HL-60/S4 (cell line): ENCODE data around the gene IL11.

Experiments
- in situ Hi-C: fragments of 300-500 bp; cut with MboI; formaldehyde crosslinking; loops from 2 replicates; pipeline ENCODE4 v1.14.3; 2022; ENCODE audit warnings: low sequenced_read_pairs

Gene IL11

DNA sequence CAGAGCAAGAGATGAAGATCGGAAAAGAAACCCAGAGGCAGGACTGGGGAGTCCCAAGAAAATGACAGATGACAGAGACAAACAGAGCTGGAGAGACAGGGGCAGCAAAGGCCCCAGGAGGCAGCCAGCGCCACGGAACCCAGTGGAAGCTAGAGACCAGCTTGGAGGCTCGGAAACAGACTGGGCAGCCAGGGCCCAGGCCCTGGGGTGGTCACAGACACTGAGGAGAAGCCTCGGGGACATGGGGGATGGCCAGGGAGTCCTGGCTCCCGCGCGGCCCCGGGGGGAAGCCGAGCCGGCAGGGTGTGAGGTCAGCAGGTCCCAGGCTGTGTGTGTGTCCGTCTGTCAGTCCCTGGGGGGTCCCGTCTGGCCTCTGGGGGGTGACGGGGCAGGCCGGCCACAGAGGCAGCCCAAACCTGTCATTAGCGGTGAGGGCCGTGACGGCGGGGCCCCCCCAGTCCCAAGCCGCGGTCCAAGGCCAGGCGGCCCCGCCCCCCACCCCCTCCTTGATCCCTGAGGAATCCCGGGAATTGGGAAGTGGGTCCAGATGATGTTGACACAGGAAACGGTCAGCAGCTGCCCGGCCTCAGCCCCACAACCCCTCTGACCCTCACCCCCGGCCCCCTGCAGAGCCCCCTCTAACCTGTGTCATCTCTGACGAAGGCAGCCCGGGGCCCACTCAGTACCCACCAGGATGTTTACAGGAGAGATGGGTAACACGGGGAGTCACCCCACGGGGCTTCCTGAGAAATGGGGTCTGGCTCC, 3.9 kb upstream of the IL11 start:
- in situ Hi-C loops: no loop called here

- in situ Hi-C loops: no loop called here
These were observed 3.2 kb upstream of the IL11 start for GRCh38 chr19:55373306-55373992.

- in situ Hi-C loops: no loop called here
These were observed 2.2 kb upstream of the IL11 start for GRCh38 chr19:55372316-55373081.

DNA sequence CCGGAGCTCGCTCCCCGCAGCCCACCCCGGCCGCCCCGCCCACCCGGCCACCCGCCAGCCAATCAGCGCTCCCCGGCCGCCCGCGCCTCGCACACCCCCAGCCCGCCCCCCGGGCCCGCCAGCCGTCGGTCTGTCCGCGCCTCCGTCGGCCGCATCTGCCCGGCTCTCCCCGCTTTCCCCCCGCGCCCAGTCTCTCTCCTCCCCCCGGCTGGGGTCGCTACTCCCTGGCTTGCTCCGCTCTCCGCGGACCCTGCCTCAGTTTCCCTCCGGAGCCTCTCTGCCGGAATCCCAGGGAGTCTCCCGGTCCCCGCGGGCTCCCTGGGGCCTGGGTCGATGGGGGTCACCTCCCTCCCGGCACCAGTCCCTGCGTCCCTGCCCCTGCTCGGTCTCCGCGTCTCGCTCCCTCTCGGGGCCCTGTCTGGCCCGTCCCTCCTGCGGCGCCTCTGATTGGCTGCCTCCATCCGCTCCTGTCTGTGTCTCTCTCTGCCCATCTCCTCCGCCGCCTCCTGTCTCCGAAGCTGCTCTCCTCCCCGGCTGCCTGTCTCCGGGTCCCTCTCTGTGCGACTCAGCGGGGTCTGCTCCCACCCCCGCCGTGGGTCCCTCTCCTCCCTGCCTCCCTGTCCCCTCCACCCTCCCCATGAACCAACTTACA, 484 bp downstream of the IL11 start:
- in situ Hi-C loops: no loop called here

DNA sequence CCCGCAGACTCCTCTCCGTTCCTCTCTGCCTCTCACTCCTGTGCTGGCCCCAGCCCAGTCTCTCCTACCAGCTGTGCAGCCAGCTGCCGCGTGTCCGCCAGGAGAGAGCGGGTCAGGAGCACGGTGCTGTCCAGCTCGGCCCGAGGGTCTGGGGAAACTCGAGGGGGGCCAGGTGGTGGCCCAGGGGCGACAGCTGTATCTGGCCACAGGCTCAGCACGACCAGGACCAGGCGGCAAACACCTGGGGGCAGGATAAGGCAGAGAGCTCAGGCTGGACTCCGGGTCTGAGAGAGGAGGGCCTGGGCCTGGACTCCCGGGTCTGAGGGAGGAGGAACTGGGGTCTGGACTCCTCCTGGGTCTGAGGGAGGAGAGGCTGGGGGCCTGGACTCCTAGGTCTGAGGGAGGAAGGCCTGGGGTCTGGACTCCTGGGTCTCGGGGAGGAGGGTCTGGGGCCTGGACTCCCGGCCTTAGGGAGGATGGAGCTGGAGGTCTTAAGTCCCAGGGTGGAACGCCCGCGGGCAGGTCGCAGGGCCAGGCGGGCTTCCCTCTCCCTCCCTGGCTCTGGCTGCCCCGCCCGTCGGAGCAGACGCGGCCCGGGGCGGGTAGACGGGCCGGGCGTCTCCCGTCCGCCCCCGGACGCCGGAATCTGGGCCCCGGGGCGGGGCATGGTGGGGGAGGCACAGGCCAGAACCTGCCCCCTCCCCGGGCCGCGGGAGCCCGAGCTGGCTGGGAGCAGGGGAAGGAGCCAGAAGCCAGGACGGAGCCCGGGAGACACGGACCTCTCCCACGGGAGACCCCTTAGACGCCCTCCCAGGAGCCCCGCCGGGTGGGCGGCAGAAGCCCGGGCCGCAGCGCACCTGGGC, 1.3 kb downstream of the IL11 start:
- in situ Hi-C loops: no loop called here

DNA sequence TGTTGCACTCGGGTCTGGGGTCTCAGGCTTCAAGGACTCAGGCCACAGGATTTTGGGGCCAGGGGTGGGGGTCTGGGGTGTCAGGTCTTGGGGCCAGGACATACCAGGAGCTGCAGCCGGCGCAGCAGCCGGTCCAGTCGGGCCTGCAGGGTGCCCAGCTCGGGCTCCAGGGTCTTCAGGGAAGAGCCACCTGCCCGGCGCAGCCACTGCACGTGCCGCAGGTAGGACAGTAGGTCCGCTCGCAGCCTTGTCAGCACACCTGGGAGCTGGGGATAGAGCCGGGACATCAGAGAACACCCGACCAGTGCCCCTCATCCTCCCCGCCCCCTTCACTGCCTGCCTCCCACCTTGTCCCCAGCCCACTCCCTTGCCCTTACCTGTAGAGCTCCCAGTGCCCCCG, 2.2 kb downstream of the IL11 start:
- in situ Hi-C loops: no loop called here

- in situ Hi-C loops: no loop called here
These were observed 3.5 kb downstream of the IL11 start for GRCh38 chr19:55366790-55367189.

DNA sequence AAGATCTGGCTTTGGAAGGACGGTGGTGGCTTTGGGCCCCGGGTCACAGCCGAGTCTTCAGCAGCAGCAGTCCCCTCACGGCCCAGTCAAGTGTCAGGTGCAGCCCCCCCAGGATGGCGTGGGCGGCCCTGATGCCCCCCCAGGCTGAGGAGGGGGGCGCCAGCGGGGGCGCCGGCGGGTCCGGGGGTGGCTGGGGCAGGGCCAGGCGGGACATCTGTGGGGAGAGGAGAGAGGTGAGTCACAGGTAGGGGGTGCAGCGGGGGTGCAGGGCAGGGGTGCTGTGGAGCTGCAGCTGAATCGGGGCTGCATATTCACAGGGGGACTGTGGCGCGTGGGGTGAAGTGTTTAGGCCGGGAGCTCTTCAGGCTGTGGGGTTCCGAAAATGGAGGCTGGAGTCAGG, 4.3 kb downstream of the IL11 start:
- in situ Hi-C loops: no loop called here

DNA sequence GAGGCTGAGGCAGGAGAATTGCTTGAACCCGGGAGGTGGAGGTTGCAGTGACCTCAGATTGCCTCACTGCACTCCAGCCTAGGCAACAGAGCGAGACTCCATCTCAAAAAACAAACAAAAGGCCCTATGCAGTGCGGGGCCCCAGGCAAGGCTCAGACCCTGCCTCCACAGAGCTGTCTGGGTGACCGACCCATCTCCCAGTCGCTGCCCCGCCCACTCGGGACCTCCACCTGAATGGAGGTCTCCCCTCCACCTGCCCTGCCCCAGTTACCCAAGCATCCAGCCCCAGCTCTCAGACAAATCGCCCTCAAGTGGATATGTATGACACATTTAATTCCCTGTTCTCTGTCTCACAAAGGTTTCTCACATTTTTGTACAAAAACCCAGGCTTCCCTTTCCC, 5.0 kb downstream of the IL11 start:
- in situ Hi-C loops: no loop called here

DNA sequence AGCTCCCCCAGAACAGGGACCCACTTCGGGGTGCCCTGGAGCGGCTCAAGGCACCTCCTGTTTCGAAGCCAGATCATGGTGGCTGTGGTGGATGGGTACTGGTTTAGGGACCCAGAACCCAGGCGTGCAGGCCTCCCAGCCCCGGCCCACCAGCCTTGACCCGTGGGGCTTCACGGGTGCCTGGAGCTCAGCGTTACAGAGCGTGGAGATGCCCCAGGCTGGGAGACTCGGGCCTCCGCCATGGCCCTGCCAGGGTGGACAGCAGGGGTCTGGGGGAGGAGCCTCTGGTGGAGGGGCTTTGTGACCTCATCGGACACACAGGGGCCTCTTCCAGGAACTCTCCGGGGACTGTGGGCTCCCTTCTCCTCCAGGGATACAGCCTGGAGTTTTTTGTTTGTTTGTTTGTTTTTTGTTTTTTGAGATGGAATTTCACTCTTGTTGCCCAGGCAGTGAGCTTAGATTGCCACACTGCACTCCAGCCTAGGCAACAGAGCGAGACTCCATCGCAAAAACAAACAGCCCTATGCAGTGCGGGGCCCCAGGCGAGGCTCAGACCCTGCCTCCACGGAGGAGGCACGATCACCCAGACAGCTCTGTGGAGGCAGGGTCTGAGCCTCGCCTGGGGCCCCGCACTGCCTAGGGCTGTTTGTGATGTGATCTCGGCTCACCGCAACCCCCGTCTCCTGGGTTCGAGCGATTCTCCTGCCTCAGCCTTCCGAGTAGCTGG, 7.1 kb downstream of the IL11 start, which contains the start of gene GARIN5B:
Gene GARIN5B, minus strand, starts transcription at position 271 of the 727 bp plus-strand sequence. Its CDS starts 194 bp downstream, at position 77.
- in situ Hi-C loops: no loop called here

- in situ Hi-C loops: no loop called here
These were observed 7.9 kb downstream of the IL11 start for GRCh38 chr19:55362174-55362989.

- in situ Hi-C loops: no loop called here
These were observed 9.4 kb downstream of the IL11 start for GRCh38 chr19:55360902-55361301.

DNA sequence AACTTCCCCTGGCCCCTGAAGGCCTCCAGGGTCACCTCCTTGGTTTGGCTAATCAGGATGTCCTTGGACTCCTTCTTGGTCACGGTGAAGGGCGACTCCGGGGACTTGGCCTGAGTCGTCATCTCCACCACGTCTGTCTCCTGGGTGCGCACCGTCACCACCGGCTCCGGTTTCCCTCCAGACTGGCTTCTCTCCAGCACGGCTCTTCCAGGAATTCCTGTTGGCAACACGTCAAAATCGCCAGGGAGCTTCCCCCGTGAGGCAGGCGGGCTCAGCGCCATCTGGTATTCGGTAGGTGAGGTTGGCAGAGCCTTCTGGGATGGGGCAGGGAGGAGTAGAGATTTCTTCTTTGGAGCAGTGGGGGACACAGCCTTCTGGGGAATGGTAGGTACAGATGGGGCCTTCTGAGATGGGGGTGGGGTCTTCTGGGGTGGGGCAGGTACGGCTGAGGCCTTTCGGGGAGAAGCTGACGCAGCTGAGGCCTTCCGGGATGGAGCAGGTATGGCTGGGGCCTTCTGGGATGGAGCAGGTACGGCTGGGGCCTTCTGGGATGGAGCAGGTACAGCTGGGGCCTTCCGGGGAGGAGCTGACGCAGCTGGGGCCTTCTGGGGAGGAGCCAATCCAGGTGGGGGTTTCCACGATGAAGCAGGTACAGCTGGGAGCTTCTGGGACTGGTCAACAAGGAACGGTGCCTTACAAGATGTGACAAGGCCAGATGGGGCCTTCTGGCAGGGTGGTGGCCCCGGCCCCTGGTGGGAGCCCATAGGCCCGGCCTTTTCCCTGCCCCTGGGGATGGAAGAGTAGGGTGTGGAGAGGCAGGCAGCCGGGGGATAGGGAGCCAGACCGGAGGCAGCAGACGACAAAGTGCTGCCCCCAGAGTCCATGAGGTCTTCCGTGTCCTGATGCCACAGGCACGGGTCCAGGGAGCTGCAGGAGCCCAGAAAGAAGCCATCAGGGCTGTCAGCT, 11.0 kb downstream of the IL11 start:
- in situ Hi-C loops: no loop called here

- in situ Hi-C loops: no loop called here
These were observed 11.8 kb downstream of the IL11 start for GRCh38 chr19:55358493-55358892.

GRCh38 chr19:55355213-55355821, 14.9 kb downstream of the IL11 start:
- in situ Hi-C loops: no loop called here

DNA sequence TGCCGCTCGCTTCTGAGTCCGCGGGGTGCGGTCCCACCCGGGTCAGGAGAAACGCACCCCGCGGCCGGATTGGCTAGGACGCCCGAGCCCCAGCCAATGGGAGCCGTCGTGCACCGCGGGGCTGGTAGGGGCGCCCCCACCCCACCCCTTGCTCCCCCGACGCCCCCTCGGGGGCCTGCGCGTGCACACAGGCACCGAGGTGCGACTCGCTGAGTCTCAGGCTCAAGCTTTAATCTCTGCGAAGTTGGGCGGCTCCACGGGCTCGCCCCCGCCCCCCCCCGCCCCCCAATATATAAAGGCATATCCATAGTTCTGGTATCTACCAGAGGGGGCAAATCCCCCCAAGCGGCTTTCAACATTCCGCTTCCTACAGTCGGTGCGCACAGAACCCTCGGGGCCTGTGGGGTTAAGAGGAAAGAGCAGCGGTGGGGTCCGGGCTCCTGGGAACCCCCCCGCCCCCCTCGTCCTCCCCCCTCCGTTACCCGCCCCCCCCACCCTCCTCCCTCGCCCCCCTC, 15.5 kb downstream of the IL11 start, which contains the start of gene COX6B2:
Gene COX6B2, minus strand, starts transcription at position 22 of the 515 bp plus-strand sequence. CDS start 198 bp downstream, outside the sequence.
- in situ Hi-C loops: no loop called here
